ENCODE results near the gene PSTPIP2.
"Not testable (repeated sequence)": the region's sequence is repeated elsewhere in the genome, so short reads cannot be mapped to it uniquely, and the experiment has no call there.

Gene PSTPIP2

GRCh38 chr18:45962866-45963265 lies 109.2 kb downstream of the PSTPIP2 start:
- TF ChIP-seq, protein P1, sequence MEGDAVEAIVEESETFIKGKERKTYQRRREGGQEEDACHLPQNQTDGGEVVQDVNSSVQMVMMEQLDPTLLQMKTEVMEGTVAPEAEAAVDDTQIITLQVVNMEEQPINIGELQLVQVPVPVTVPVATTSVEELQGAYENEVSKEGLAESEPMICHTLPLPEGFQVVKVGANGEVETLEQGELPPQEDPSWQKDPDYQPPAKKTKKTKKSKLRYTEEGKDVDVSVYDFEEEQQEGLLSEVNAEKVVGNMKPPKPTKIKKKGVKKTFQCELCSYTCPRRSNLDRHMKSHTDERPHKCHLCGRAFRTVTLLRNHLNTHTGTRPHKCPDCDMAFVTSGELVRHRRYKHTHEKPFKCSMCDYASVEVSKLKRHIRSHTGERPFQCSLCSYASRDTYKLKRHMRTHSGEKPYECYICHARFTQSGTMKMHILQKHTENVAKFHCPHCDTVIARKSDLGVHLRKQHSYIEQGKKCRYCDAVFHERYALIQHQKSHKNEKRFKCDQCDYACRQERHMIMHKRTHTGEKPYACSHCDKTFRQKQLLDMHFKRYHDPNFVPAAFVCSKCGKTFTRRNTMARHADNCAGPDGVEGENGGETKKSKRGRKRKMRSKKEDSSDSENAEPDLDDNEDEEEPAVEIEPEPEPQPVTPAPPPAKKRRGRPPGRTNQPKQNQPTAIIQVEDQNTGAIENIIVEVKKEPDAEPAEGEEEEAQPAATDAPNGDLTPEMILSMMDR (IDR thresholded peaks at IDR 0.05; ENCODE audit: insufficient read depth, low read length, poor library complexity, severe bottlenecking) = no peak
- no peak for TF ChIP-seq EZH2phosphoT487 (conservative IDR thresholded peaks at IDR 0.05; ENCODE audit: low read length)
- Histone ChIP-seq H3K4me3 (ENCODE audit: insufficient read depth, low read length, poor library complexity, severe bottlenecking) (no peak overlapping the region), H3K9me2 (replicated peaks; ENCODE audit: insufficient read depth, low read length) (no peaks in the 10 kb centered on the region), H3K9me3 (ENCODE audit: insufficient read depth, low read length) (no peaks in the 10 kb centered on the region), H4K20me1 (ENCODE audit: low read depth, low read length) (no peaks in the 10 kb centered on the region), H3K27me3 (ENCODE audit: low read length) (no peaks in the 10 kb centered on the region), H2AFZ (ENCODE audit: low read depth, low read length, severe bottlenecking) (no peak overlapping the region), H3K4me2 (ENCODE audit: low read depth, low read length, poor library complexity, severe bottlenecking) (no peak overlapping the region), H3K36me3 (ENCODE audit: low read length) (no peaks in the 10 kb centered on the region), H3K27ac (ENCODE audit: low read depth, low read length) (no peak overlapping the region), H3F3A (ENCODE audit: insufficient read depth) (0 out of 2 replicates have a peak, but pooled peaks cover 4% of the 10 kb centered on the region), H3K9ac (ENCODE audit: low read length) (no peak overlapping the region), H3K79me2 (ENCODE audit: insufficient read depth, low read length) (peaks cover 37% of the 10 kb centered on the region)

- Histone ChIP-seq H3K4me3 (ENCODE audit: insufficient read depth, low read length, poor library complexity, severe bottlenecking) (no peak overlapping the region), H3K27ac (ENCODE audit: low read depth, low read length) (no peak overlapping the region), H2AFZ (ENCODE audit: low read depth, low read length, severe bottlenecking) (no peak overlapping the region), H3K9ac (ENCODE audit: low read length) (no peak overlapping the region), H3K9me3 (ENCODE audit: insufficient read depth, low read length) (no peaks in the 10 kb centered on the region), H3K27me3 (ENCODE audit: low read length) (no peaks in the 10 kb centered on the region), H3K36me3 (ENCODE audit: low read length) (no peaks in the 10 kb centered on the region), H3K4me2 (ENCODE audit: low read depth, low read length, poor library complexity, severe bottlenecking) (no peak overlapping the region), H3K9me2 (replicated peaks; ENCODE audit: insufficient read depth, low read length) (no peaks in the 10 kb centered on the region), H4K20me1 (ENCODE audit: low read depth, low read length) (no peaks in the 10 kb centered on the region), H3F3A (ENCODE audit: insufficient read depth) (0 out of 2 replicates have a peak, but pooled peaks cover 4% of the 10 kb centered on the region), H3K79me2 (ENCODE audit: insufficient read depth, low read length) (peaks cover 37% of the 10 kb centered on the region)
- TF ChIP-seq, protein P1 (IDR thresholded peaks at IDR 0.05; ENCODE audit: insufficient read depth, low read length, poor library complexity, severe bottlenecking) = no peak
- no peak for TF ChIP-seq EZH2phosphoT487 (conservative IDR thresholded peaks at IDR 0.05; ENCODE audit: low read length)
These were observed 109.6 kb downstream of the PSTPIP2 start for GRCh38 chr18:45962461-45962860.

- not testable (repeated sequence) for H3K36me3 ChIP-seq (ENCODE audit: low read length); H3K9me2 ChIP-seq (replicated peaks; ENCODE audit: insufficient read depth, low read length); H4K20me1 ChIP-seq (ENCODE audit: low read depth, low read length); H3K4me2 ChIP-seq (ENCODE audit: low read depth, low read length, poor library complexity, severe bottlenecking); H2AFZ ChIP-seq (ENCODE audit: low read depth, low read length, severe bottlenecking); H3K9me3 ChIP-seq (ENCODE audit: insufficient read depth, low read length); H3K27me3 ChIP-seq (ENCODE audit: low read length); H3K9ac ChIP-seq (ENCODE audit: low read length); H3F3A ChIP-seq (ENCODE audit: insufficient read depth); H3K27ac ChIP-seq (ENCODE audit: low read depth, low read length); H3K4me3 ChIP-seq (ENCODE audit: insufficient read depth, low read length, poor library complexity, severe bottlenecking)
- H3K79me2 ChIP-seq (ENCODE audit: insufficient read depth, low read length) = peaks cover 16% of the 10 kb centered on the region
These were observed 112.6 kb downstream of the PSTPIP2 start for GRCh38 chr18:45959484-45959883.

DNA sequence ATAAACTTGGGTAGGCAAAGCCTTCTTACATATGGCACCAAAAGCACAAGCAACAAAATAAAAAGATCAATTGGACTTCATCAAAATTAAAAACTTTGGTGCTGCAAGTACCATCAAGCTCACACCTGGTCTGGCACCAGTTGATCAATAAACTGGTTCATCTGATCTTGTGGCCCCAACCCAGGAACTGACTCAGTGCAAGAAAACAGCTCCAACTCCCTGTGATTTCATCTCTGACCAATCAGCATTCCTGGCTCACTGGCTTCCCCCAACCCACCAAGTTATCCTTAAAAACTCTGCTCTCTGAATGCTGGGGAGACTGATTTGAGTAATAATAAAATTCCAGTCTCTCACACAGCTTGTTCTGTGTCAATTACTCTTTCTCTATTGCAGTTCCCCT lies 113.3 kb downstream of the PSTPIP2 start:
- H3K27me3 ChIP-seq (ENCODE audit: low read length) = no peaks in the 10 kb centered on the region
- peaks cover 4% of the 10 kb centered on the region; the same call in 1 of the 2 replicates for H3K36me3 ChIP-seq (ENCODE audit: low read length)
- no peaks in the 10 kb centered on the region for H3K9me2 ChIP-seq (replicated peaks; ENCODE audit: insufficient read depth, low read length)
- H3K27ac ChIP-seq (ENCODE audit: low read depth, low read length) = no peak overlapping the region
- no peak overlapping the region for H3K9ac ChIP-seq (ENCODE audit: low read length)
- no peak overlapping the region for H3K4me3 ChIP-seq (ENCODE audit: insufficient read depth, low read length, poor library complexity, severe bottlenecking)
- H3K4me2 ChIP-seq (ENCODE audit: low read depth, low read length, poor library complexity, severe bottlenecking) = no peak overlapping the region
- H4K20me1 ChIP-seq (ENCODE audit: low read depth, low read length) = no peaks in the 10 kb centered on the region
- peaks cover 11% of the 10 kb centered on the region; the same call in 1 of the 2 replicates for H3K79me2 ChIP-seq (ENCODE audit: insufficient read depth, low read length)
- no peaks in the 10 kb centered on the region for H3K9me3 ChIP-seq (ENCODE audit: insufficient read depth, low read length)
- no peak overlapping the region for H2AFZ ChIP-seq (ENCODE audit: low read depth, low read length, severe bottlenecking)
- H3F3A ChIP-seq (ENCODE audit: insufficient read depth) = 0 out of 2 replicates have a peak, but pooled peaks cover 4% of the 10 kb centered on the region
- TF ChIP-seq, protein P1 (IDR thresholded peaks at IDR 0.05; ENCODE audit: insufficient read depth, low read length, poor library complexity, severe bottlenecking) = no peak
- no peak for TF ChIP-seq EZH2phosphoT487 (conservative IDR thresholded peaks at IDR 0.05; ENCODE audit: low read length)

Data from SU-DHL-6 (cell line).